Mesenteric fat pad (tissue), 1 donor: ENCODE measurements around the gene PSAPL1. TPM values are rescaled to one million over a fixed set of nuclear protein-coding genes. Genes with fewer than 3 reads are reported as not detected.
A peak's percentile ranks its signal among the peaks of the same experiment; 100 is the strongest.

Experiments
- DNase-seq: peaks from one replicate; pipeline ENCODE4 v3.0.0-alpha.2; 2020; ENCODE audit warnings: low spot score
- microRNA-seq: library from miRNA; unstranded; fragments of <30 nt; microRNA quantifications from one replicate; pipeline ENCODE4 v1.2.0, GENCODE V29; 2020; ENCODE audit warnings: borderline number of aligned reads
- total RNA-seq: library from RNA; stranded (reverse); fragmentation: NEBNext Ultra II Directional; extraction: Animal tissue kit (Norgen Biotek cat#: 25700); gene quantifications from one replicate; pipeline ENCODE4 v1.2.1, GENCODE V29; 2021
- donor health status: DM: yes; HTN: yes; CAD: no.

The PSAPL1 gene
- total RNA-seq, 1 donor from 2014 or later, result not detected

DNA sequence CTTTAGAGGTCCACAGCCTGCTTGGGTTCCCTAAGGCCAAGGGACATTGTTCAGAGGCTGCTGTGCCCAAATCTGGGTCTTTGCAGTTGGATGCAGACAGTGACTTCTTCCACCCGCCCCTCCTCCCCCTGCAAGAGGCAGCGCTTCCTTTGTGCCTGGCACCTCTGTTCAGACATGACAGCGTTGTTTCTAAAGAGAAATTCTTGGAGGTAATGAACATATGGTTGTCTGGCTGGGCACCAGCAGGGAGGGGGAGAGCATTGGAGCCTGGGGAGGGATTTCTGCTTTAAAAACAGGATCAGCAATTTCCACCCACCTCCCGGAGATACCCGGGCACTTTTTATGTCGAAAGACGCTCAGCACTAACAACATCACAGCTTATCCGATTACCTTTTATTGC, 51.5 kb downstream of the PSAPL1 start:
- DNase-seq, result peak; percentile 72

- DNase-seq, result peak; percentile 78
Observed at GRCh38 chr4:7382634-7383014, 52.1 kb downstream of the PSAPL1 start.

- DNase-seq, result peak; percentile 69
Observed at GRCh38 chr4:7381890-7382633, 52.7 kb downstream of the PSAPL1 start.

GRCh38 chr4:7381221-7381889, 53.4 kb downstream of the PSAPL1 start:
- DNase-seq, result peak; percentile 67

Small RNAs within 50 kb of the gene (microRNA-seq; reads per million reads assigned to microRNA genes)
- gene MIR4274, result not detected

Other genes with a start within 250 kb of the PSAPL1 start
- 1.9 TPM for gene SORCS2, start 242.4 kb downstream of the PSAPL1 start, total RNA-seq